MM.1S (cell line): ENCODE measurements around the gene OR1F1.
"Not testable (repeated sequence)": the region's sequence is repeated elsewhere in the genome, so short reads cannot be mapped to it uniquely, and the experiment has no call there.

Experiments used
- DNase-seq: peaks from one replicate; pipeline ENCODE4 v3.0.0-alpha.2; 2015
- H2AFZ ChIP-seq: fragments of 300-600 bp; sonication (generic); 2 replicates; pipeline ENCODE4 v1.6.0; 2016; ENCODE audit warnings: antibody characterized with exemption, low read length
- H3F3A ChIP-seq: fragments of 300-600 bp; sonication (generic); 2 replicates; pipeline ENCODE4 v1.6.1; 2016; ENCODE audit warnings: mild to moderate bottlenecking, antibody characterized with exemption, low read length, moderate library complexity, mixed read lengths; ENCODE audit not compliant: insufficient read depth
- H3K27ac ChIP-seq: fragments of 300-600 bp; sonication (generic); 2 replicates; pipeline ENCODE4 v1.5.1; 2016; ENCODE audit warnings: mild to moderate bottlenecking, low read length
- H3K27me3 ChIP-seq: fragments of 300-600 bp; sonication (generic); replicated peaks from 2 replicates; pipeline ENCODE4 v1.6.0; 2016; ENCODE audit warnings: low read length; ENCODE audit not compliant: insufficient read depth
- H3K36me3 ChIP-seq: fragments of 300-600 bp; sonication (generic); replicated peaks from 2 replicates; pipeline ENCODE4 v1.6.1; 2016; ENCODE audit warnings: mild to moderate bottlenecking, low read length, mixed read lengths; ENCODE audit not compliant: insufficient read depth
- H3K4me1 ChIP-seq: fragments of 300-600 bp; sonication (generic); 2 replicates; pipeline ENCODE4 v1.6.1; 2016; ENCODE audit warnings: low read length, mixed read lengths
- H3K4me2 ChIP-seq: fragments of 300-600 bp; sonication (generic); 2 replicates; pipeline ENCODE4 v1.6.0; 2016; ENCODE audit warnings: low read depth, low read length
- H3K4me3 ChIP-seq: fragments of 300-600 bp; sonication (generic); 2 replicates; pipeline ENCODE4 v1.5.1; 2016; ENCODE audit warnings: low read length, mixed read lengths
- H3K79me2 ChIP-seq: fragments of 300-600 bp; sonication (generic); 2 replicates; pipeline ENCODE4 v1.6.1; 2016; ENCODE audit warnings: mixed run types, low read length, mixed read lengths
- H3K9ac ChIP-seq: fragments of 300-600 bp; sonication (generic); 2 replicates; pipeline ENCODE4 v1.6.1; 2016; ENCODE audit warnings: low read length, mixed read lengths
- H3K9me2 ChIP-seq: fragments of 300-600 bp; sonication (generic); replicated peaks from 2 replicates; pipeline ENCODE4 v1.6.1; 2016; ENCODE audit warnings: mild to moderate bottlenecking, low read length, mixed read lengths; ENCODE audit not compliant: insufficient read depth
- H3K9me3 ChIP-seq: fragments of 300-600 bp; sonication (generic); replicated peaks from 2 replicates; pipeline ENCODE4 v1.6.1; 2016; ENCODE audit warnings: mild to moderate bottlenecking, low read length, mixed read lengths; ENCODE audit not compliant: insufficient read depth
- H4K20me1 ChIP-seq: fragments of 300-600 bp; sonication (generic); 2 replicates; pipeline ENCODE4 v1.6.1; 2016; ENCODE audit warnings: mild to moderate bottlenecking, low read length, moderate library complexity, mixed read lengths; ENCODE audit not compliant: insufficient read depth
- CTCF ChIP-seq: fragments of 300-600 bp; sonication (generic); IDR thresholded peaks from 2 replicates; pipeline ENCODE4 v1.5.1; 2016; ENCODE audit warnings: antibody characterized with exemption, low read length, mixed read lengths
- EZH2 ChIP-seq: fragments of 300-600 bp; sonication (generic); optimal IDR thresholded peaks from 2 replicates; pipeline ENCODE3; 2017; ENCODE audit warnings: low read depth, mild to moderate bottlenecking, antibody characterized with exemption, low read length, mixed read lengths
- EZH2phosphoT487 ChIP-seq: fragments of 300-600 bp; sonication (generic); IDR thresholded peaks from 2 replicates; pipeline ENCODE4 v1.6.1; 2018; ENCODE audit warnings: antibody characterized with exemption, low read length

OR1F1 gene

GRCh38 chr16:3180445-3180878 is 7.5 kb upstream of the OR1F1 start:
- TF ChIP-seq CTCF: no peak
- TF ChIP-seq EZH2: no peak
- no peak for TF ChIP-seq EZH2phosphoT487
- Histone ChIP-seq H3K9ac (no peak overlapping the region), H3K4me2 (no peak overlapping the region), H3K4me1 (no peaks in the 10 kb centered on the region), H3F3A (no peaks in the 10 kb centered on the region), H3K27me3 (peaks cover 86% of the 10 kb centered on the region), H3K79me2 (no peaks in the 10 kb centered on the region), H4K20me1 (no peaks in the 10 kb centered on the region), H3K9me2 (no peaks in the 10 kb centered on the region), H2AFZ (no peak overlapping the region), H3K4me3 (no peak overlapping the region), H3K36me3 (no peaks in the 10 kb centered on the region), H3K9me3 (no peaks in the 10 kb centered on the region), H3K27ac (no peak overlapping the region)
- no peak for DNase-seq

- H3K9ac ChIP-seq, H3K36me3 ChIP-seq, H3K27ac ChIP-seq, H2AFZ ChIP-seq, DNase-seq, H3F3A ChIP-seq, H3K4me3 ChIP-seq, H3K4me2 ChIP-seq, H3K79me2 ChIP-seq, H3K9me2 ChIP-seq, H4K20me1 ChIP-seq, H3K4me1 ChIP-seq, H3K9me3 ChIP-seq: not testable (repeated sequence)
- H3K27me3 ChIP-seq: peaks cover 86% of the 10 kb centered on the region
Measured at GRCh38 chr16:3182293-3182607, 5.8 kb upstream of the OR1F1 start.

GRCh38 chr16:3182608-3183444 is 5.2 kb upstream of the OR1F1 start:
- Histone ChIP-seq H4K20me1 (no peaks in the 10 kb centered on the region), H3K79me2 (no peaks in the 10 kb centered on the region), H3K9ac (no peak overlapping the region)

More at GRCh38 chr16:3182608-3183444, 5.2 kb upstream of the OR1F1 start:
- Histone ChIP-seq H3K27me3 (peaks cover 85% of the 10 kb centered on the region), H3K9me2 (no peaks in the 10 kb centered on the region), H3K36me3 (no peaks in the 10 kb centered on the region), H3F3A (no peaks in the 10 kb centered on the region), H3K9me3 (no peaks in the 10 kb centered on the region), H3K4me2 (0 out of 2 replicates have a peak overlapping the region, but pooled peaks have one; percentile 12), H3K4me1 (no peaks in the 10 kb centered on the region), H3K27ac (no peak overlapping the region), H3K4me3 (no peak overlapping the region), H2AFZ (no peak overlapping the region)
- DNase-seq: no peak
- TF ChIP-seq EZH2phosphoT487: no peak
- no peak for TF ChIP-seq EZH2
- TF ChIP-seq CTCF: no peak
